Progenitor cell of endocrine pancreas (in vitro differentiated cells): ENCODE measurements around the gene PDIA5. TPM values are rescaled to one million over a fixed set of nuclear protein-coding genes. Genes with fewer than 3 reads are reported as not detected.
A peak's percentile ranks its signal among the peaks of the same experiment; 100 is the strongest.

Experiments used
- DNase-seq: peaks from one replicate; pipeline ENCODE4 v3.0.0; 2021; ENCODE audit warnings: low spot score; ENCODE audit not compliant: unreplicated experiment
- H3K27ac Mint-ChIP-seq: 2 replicates; pipeline ENCODE4 v1.8.0; 2021; ENCODE audit warnings: mild to moderate bottlenecking, moderate library complexity, mixed read lengths
- H3K27me3 Mint-ChIP-seq: 2 replicates; pipeline ENCODE4 v1.8.0; 2021; ENCODE audit warnings: mixed read lengths
- H3K36me3 Mint-ChIP-seq: 2 replicates; pipeline ENCODE4 v1.8.0; 2022; ENCODE audit warnings: mixed read lengths; ENCODE audit not compliant: insufficient read depth
- H3K4me1 Mint-ChIP-seq: 2 replicates; pipeline ENCODE4 v1.8.0; 2021; ENCODE audit warnings: low read depth, mixed read lengths
- H3K4me3 Mint-ChIP-seq: 2 replicates; pipeline ENCODE4 v1.8.0; 2021; ENCODE audit warnings: low read depth, mild to moderate bottlenecking, moderate library complexity, mixed read lengths
- H3K9me3 Mint-ChIP-seq: 2 replicates; pipeline ENCODE4 v1.8.0; 2021; ENCODE audit warnings: low read depth, mixed read lengths
- total RNA-seq: library from RNA; stranded (reverse); gene quantifications from 2 replicates; pipeline ENCODE4 v1.2.1, GENCODE V29; 2021
- TF ChIP-seq, protein P1 (sequence below): fragments of 200-600 bp; sonication (generic); IDR thresholded peaks from one replicate; pipeline ENCODE4 v1.5.0; 2021; ENCODE audit warnings: antibody characterized with exemption, mild to moderate bottlenecking; ENCODE audit not compliant: unreplicated experiment

The PDIA5 gene
- total RNA-seq, 1 donor from 2014 or later, result 22.2 TPM

DNA sequence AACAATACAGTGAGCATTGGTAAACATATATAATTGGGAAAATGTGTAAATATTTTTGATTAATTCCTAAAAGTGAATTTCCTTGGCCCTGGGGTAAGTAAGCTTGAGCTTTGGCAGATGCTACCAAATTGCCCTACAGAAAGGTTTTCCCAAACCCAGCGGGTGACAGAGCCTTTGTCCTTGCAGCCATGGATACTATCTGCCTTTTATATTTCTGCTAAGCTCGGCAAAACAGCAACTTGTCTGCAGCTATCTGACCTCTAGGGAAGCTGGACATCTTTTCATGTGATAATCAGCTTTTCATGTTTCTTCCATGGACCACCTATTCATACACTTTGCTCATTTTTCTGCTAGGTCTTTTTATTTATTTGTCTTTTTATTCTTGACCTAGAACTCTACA, 70.2 kb downstream of the PDIA5 start:
- Mint-ChIP-seq H3K36me3 (peaks cover 8% of the 10 kb centered on the region), H3K4me1 (no peaks in the 10 kb centered on the region), H3K27ac (no peak overlapping the region), H3K4me3 (no peak overlapping the region), H3K27me3 (no peaks in the 10 kb centered on the region), H3K9me3 (no peaks in the 10 kb centered on the region)
- no peak for DNase-seq
- TF ChIP-seq, protein P1, sequence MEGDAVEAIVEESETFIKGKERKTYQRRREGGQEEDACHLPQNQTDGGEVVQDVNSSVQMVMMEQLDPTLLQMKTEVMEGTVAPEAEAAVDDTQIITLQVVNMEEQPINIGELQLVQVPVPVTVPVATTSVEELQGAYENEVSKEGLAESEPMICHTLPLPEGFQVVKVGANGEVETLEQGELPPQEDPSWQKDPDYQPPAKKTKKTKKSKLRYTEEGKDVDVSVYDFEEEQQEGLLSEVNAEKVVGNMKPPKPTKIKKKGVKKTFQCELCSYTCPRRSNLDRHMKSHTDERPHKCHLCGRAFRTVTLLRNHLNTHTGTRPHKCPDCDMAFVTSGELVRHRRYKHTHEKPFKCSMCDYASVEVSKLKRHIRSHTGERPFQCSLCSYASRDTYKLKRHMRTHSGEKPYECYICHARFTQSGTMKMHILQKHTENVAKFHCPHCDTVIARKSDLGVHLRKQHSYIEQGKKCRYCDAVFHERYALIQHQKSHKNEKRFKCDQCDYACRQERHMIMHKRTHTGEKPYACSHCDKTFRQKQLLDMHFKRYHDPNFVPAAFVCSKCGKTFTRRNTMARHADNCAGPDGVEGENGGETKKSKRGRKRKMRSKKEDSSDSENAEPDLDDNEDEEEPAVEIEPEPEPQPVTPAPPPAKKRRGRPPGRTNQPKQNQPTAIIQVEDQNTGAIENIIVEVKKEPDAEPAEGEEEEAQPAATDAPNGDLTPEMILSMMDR, result no peak

DNA sequence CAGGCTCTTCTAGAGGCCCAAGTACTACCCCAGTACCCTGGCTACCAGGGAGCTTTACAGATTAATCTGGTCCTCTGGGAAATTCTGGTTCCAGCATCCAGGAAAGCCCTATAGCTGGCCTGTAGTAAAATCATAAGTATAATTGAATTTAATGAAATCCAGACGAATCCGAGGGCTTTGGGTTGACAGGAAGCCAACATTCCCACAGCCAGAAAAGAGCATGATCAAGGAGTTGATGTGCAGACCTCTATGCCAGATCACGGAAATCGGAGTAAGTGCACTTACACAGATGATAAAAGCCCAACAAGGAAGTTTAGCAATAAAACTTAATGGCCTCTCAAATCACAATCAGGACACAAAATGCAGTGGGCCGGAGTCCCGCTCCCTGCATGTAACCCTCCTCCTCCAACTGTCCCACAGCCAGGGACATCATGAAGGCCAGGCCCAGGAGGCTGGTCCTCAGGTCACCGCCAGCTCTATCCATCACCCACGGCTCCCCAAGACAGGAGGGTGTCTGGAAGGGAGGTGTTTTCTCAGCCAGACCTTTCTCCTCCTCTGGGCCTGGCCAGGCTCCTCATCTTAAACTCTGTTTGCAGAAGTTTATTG, 72.1 kb downstream of the PDIA5 start:
- H3K36me3 Mint-ChIP-seq, result peaks cover 8% of the 10 kb centered on the region
- no peak overlapping the region for H3K27ac Mint-ChIP-seq
- DNase-seq, result no peak
- no peak overlapping the region for H3K4me3 Mint-ChIP-seq
- no peaks in the 10 kb centered on the region for H3K27me3 Mint-ChIP-seq
- peaks cover 6% of the 10 kb centered on the region for H3K4me1 Mint-ChIP-seq
- TF ChIP-seq, protein P1, result no peak
- H3K9me3 Mint-ChIP-seq, result no peaks in the 10 kb centered on the region

DNA sequence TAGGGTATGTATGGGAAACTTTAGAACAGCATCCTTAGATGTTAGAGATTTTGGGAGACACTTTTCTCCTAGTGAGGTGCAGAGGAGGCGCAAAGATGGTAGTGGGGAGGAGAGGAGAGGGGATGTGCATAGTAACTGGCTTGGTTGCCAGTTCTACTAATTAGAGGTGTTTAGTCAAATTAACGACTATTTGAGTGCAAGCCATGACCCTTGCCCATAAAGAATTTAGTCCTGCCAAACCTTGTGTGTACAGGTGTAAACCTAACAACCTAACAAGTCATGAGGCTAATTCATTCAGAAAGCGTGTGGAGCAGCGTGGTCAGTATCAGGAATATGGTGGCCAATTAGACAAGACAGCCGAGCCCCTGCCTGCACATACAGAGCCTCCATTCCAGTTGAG, 72.7 kb downstream of the PDIA5 start:
- Mint-ChIP-seq H3K9me3 (no peaks in the 10 kb centered on the region), H3K4me3 (no peak overlapping the region), H3K27ac (no peak overlapping the region), H3K4me1 (peaks cover 11% of the 10 kb centered on the region), H3K36me3 (peaks cover 10% of the 10 kb centered on the region), H3K27me3 (no peaks in the 10 kb centered on the region)
- TF ChIP-seq, protein P1, result no peak
- no peak for DNase-seq

DNA sequence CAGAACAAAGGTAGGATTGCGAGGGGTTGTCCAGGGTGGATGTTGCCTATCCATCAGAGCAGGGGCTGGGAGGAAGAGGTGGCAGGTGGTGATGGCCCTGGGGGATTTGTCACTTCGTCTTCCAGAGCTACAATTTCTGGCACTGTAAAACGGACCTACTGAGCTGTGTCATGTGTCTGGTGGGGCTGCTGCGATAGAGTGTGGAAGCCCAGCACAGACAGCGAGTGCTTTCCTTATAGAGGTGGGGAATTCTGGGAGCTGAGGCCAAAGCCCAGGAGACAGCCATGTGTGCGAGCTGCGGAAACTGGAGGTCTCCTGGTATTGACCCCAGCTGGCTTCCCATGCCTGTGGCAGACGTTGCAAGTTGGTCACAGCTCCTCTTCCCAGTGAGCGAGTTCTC, 73.7 kb downstream of the PDIA5 start:
- no peak overlapping the region for H3K4me3 Mint-ChIP-seq
- H3K36me3 Mint-ChIP-seq, result peaks cover 10% of the 10 kb centered on the region
- TF ChIP-seq, protein P1, result no peak
- no peak for DNase-seq
- no peaks in the 10 kb centered on the region for H3K27me3 Mint-ChIP-seq
- H3K9me3 Mint-ChIP-seq, result no peaks in the 10 kb centered on the region
- H3K4me1 Mint-ChIP-seq, result peaks cover 11% of the 10 kb centered on the region
- peak overlapping the region; percentile 35 for H3K27ac Mint-ChIP-seq

DNA sequence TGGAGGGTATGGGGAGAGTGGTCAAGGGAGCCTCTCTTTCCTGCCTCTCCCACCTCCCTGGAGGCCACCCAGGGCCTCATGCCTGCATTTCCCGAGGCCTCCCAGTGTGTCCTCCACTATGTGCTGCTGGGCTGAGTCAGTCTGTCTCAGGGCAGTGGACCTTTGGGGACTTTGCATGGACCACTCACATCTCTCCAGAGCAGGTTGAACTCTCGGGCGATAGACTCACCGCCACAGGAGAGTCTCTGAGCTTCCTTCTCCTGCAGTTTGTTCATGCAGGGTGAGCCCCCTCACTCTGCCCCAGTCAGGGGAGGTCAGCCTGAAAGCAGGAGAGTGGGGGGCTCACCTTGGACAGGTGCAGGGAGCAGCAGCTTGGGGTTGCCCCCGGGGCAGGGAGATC, 74.5 kb downstream of the PDIA5 start:
- H3K27ac Mint-ChIP-seq, result no peak overlapping the region
- TF ChIP-seq, protein P1, result no peak
- no peaks in the 10 kb centered on the region for H3K9me3 Mint-ChIP-seq
- no peak for DNase-seq
- peaks cover 11% of the 10 kb centered on the region for H3K4me1 Mint-ChIP-seq
- no peaks in the 10 kb centered on the region for H3K27me3 Mint-ChIP-seq
- H3K4me3 Mint-ChIP-seq, result no peak overlapping the region
- H3K36me3 Mint-ChIP-seq, result peaks cover 10% of the 10 kb centered on the region
